Mesodermal cell (in vitro differentiated cells): Measurements from ENCODE around the gene TMPRSS3.

Source experiments
- H3K27ac ChIP-seq: 2 replicates; pipeline ENCODE4 v1.7.0; 2013; ENCODE audit warnings: mild to moderate bottlenecking, low read depth, low read length, moderate library complexity; ENCODE audit not compliant: severe bottlenecking
- H3K36me3 ChIP-seq: 2 replicates; pipeline ENCODE4 v1.7.1; 2013; ENCODE audit warnings: mild to moderate bottlenecking, low read length, moderate library complexity; ENCODE audit not compliant: control insufficient read depth, insufficient read depth
- H3K4me1 ChIP-seq: one replicate; pipeline ENCODE4 v1.7.1; 2013; ENCODE audit warnings: mild to moderate bottlenecking, low read length; ENCODE audit not compliant: insufficient read depth, control insufficient read depth, poor library complexity, severe bottlenecking
- H3K4me3 ChIP-seq: 2 replicates; pipeline ENCODE4 v1.7.0; 2013; ENCODE audit warnings: low read length, control low read depth, mild to moderate bottlenecking; ENCODE audit not compliant: insufficient read depth, poor library complexity, severe bottlenecking; ENCODE audit errors: extremely low read depth
- H3K9me3 ChIP-seq: 2 replicates; pipeline ENCODE4 v1.7.1; 2013; ENCODE audit warnings: mild to moderate bottlenecking, low read length, moderate library complexity; ENCODE audit not compliant: control insufficient read depth
- WGBS, 2 experiments: methylation state at CpG; one replicate each; pipeline ENCODE4 v1.1.5; 2013; ENCODE audit warnings: missing lambda C conversion rate in 2 of 2; ENCODE audit not compliant: insufficient coverage in 2 of 2; 5-methylcytosine and 5-hydroxymethylcytosine counted together

Gene TMPRSS3

GRCh38 chr21:42330380-42331371 lies 65.2 kb downstream of the TMPRSS3 start:
- no peak overlapping the region for H3K4me3 ChIP-seq
- no CpG with 5 or more reads among the region's 4 CpGs for WGBS, 2 experiments
- H3K27ac ChIP-seq, result no peak overlapping the region
- H3K4me1 ChIP-seq, result no peaks in the 10 kb centered on the region
- H3K36me3 ChIP-seq, result no peaks in the 10 kb centered on the region
- no peaks in the 10 kb centered on the region for H3K9me3 ChIP-seq

- Histone ChIP-seq H3K36me3 (no peaks in the 10 kb centered on the region), H3K27ac (no peak overlapping the region), H3K4me1 (no peaks in the 10 kb centered on the region), H3K4me3 (no peak overlapping the region), H3K9me3 (no peaks in the 10 kb centered on the region)
- WGBS, 2 experiments, result 86 to 91% methylated on average over 3 to 5 of the region's 6 CpGs
Observed at GRCh38 chr21:42324896-42325295, 71.0 kb downstream of the TMPRSS3 start.
